GM18858 (cell line): Measurements from ENCODE around the gene MTM1.

Experiments used
- ATAC-seq: cut with Tn5 transposase; IDR thresholded peaks from one replicate; pipeline ENCODE4 v1.9.1; 2021; ENCODE audit not compliant: unreplicated experiment

MTM1 gene

DNA sequence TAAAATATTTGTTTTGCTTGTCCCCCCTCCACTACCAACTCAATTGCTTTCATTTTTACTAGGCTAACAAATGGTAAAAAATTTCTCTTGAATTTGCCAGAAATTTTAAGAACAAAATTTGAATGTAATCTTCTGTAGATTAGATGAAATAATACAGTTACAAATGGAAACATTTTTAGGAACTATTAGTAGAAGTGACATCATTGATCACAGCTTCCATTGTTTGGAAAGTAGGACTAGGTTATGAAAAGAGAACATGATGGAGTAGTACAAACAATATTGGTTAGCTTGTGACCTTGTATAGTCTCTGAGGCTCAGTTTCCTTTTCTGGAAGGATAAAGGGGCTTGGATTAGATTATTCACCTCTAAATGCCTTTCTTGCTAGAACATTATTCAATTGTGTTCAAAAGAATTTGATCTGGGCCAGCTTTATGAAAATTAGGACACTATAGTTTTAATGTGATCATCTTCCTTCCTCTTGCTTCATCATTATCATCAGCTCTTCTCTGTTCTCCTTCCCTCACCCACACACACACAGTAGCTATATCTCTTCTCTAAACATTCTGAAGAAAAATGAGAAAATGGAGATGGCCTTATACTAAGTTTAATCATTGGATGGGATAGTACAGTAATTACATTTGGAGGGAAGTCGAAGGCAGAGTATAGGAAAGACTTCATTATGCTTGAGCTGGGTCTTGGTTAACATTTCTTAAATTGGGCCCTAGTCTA is 134.7 kb downstream of the MTM1 start:
- no peak for ATAC-seq

DNA sequence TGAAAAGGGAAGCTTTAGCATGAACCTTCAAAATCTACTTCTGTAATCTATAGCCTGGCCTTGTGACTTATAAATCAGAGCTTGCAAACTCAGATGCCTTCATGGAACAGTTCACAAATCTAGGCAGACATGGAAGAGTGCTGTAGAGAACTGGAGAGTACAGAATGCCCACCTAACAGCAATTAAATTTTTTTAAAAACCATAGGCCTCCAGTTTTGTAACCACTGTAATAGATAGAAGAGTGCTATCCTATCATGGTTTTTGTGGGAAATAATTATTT is 135.2 kb downstream of the MTM1 start:
- no peak for ATAC-seq

DNA sequence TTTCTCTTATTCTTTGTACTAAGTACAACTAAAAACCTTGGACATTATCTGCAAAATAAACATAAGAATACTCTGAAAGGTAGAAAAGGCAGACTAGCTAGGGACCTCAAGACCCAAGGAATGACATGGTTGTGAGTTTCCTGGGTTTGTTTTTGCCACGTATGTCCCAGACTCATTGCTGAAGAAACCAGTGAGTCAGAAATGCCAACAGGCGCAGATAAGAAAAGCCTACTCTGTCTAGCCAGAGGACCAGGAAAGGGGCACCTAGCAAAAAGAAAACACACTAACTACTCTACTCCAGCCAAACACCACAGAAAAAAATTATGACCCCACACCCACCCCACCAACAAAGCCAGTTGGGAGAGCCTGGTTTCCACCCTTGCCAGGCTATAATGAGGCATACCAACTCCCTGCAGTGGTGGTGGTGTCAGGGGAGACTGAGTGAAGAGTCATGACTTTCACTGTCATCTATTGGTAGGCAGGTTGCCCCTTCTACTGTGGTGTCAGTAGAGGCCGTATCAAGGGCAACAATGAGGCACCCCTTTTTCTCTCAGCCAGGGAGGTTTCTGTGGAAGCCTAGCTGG is 135.7 kb downstream of the MTM1 start:
- ATAC-seq: no peak

DNA sequence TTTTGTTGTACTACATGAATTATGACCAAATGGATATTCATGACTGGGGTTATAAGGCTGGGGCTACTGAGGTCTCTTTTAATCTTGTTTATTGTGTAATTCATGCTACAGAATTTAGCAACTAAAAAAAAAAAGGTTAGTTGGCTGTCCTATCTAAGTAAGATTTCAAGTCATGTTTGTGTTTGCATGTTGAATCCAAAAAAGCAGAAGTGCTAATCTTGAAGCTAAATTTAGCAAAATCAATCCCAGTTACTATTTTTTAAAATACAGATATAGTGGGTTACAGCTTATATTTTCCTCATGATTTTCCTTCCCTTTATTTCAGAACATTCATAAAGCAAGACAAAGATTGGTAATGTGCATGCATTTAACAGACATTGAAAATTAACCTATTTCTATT is 144.2 kb downstream of the MTM1 start:
- ATAC-seq: no peak

DNA sequence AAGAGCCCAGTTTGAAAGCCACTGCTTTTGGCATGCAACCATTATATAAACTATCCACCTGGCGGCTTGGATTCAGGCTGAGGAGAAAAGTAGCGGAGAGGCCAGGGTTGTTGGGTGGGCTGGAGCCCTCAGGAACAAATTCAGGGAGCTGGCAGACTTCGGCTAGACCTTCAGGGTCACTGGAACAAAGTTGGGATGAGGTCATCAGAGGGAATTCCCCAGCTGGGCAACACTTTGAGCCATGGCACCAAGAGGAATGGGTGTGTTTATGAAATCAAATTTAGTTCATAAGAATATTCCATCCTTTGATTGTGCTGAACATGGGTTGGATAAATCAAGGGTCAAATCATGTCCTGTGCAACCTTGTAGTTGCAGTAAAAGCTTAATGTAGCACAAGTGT is 146.8 kb downstream of the MTM1 start:
- no peak for ATAC-seq

DNA sequence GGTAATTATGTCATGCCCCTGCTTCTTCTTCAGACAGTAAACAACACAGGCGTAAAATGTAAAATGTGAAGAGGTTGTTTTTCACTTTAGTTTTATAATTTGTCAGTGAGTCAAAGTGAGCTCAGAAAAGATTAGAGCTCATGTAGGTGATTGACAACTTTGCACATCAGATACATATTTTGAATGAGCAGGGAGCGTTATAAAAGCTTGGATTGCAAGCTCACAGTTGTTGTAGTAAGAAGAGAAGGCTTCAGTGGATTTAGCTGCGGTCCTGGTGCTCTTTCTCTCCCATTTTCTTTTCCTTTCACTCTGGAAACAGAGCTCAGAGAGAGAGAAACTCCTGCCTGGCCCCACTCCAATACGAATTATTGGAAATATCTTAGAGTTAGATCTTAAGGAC is 151.2 kb downstream of the MTM1 start:
- no peak for ATAC-seq
